Thoracic aorta (tissue), 2 donors: Measurements from ENCODE around the gene TCP11. TPM values are rescaled to one million over a fixed set of nuclear protein-coding genes. Genes with fewer than 3 reads are reported as not detected.

Experiments used
- ATAC-seq: fragments of 150-250 bp; one replicate; pipeline ENCODE4 v1.8.0; 2017; ENCODE audit warnings: low read depth; ENCODE audit not compliant: insufficient number of reproducible peaks, low FRiP score
- DNase-seq: peaks from one replicate; pipeline ENCODE4 v3.0.0-alpha.2; 2020; ENCODE audit warnings: low spot score
- H3K27ac ChIP-seq, 2 donors: fragments of 200-600 bp; sonication (generic); 1 replicate in 1 of 2; 2 replicates in 1 of 2; pipeline ENCODE4 v1.5.1; 2016; ENCODE audit warnings: mild to moderate bottlenecking in 2 of 2, moderate library complexity in 2 of 2
- H3K27me3 ChIP-seq: fragments of 200-600 bp; sonication (generic); replicated peaks from 2 replicates; pipeline ENCODE4 v1.6.0; 2016; ENCODE audit warnings: mild to moderate bottlenecking; ENCODE audit not compliant: insufficient read depth
- H3K36me3 ChIP-seq: fragments of 200-600 bp; sonication (generic); one replicate; pipeline ENCODE4 v1.5.1; 2016
- H3K4me1 ChIP-seq, 2 donors: fragments of 200-600 bp; sonication (generic); 1 replicate in 1 of 2; 2 replicates in 1 of 2; pipeline versions ENCODE4 v1.5.1 to v1.6.0; 2016; ENCODE audit warnings: low read depth in 2 of 2, mild to moderate bottlenecking in 1 of 2; ENCODE audit not compliant: control insufficient read depth in 1 of 2
- H3K4me3 ChIP-seq: fragments of 200-600 bp; sonication (generic); 2 replicates; pipeline ENCODE4 v1.5.1; 2016; ENCODE audit warnings: mild to moderate bottlenecking
- H3K9me3 ChIP-seq: fragments of 200-600 bp; sonication (generic); 2 replicates; pipeline ENCODE4 v1.5.1; 2016
- CTCF ChIP-seq: fragments of 200-600 bp; sonication (generic); IDR thresholded peaks from one replicate; pipeline ENCODE4 v1.5.1; 2019; ENCODE audit warnings: antibody characterized with exemption
- total RNA-seq, 2 donors: library from RNA; depleted of rRNA; stranded (reverse); fragments of >200 nt; gene quantifications; one replicate each; pipeline versions ENCODE4 v1.1.0 to v1.2.3, GENCODE V29; 2016

TCP11 gene
- total RNA-seq, 2 donors from 2014 or later = not detected

DNA sequence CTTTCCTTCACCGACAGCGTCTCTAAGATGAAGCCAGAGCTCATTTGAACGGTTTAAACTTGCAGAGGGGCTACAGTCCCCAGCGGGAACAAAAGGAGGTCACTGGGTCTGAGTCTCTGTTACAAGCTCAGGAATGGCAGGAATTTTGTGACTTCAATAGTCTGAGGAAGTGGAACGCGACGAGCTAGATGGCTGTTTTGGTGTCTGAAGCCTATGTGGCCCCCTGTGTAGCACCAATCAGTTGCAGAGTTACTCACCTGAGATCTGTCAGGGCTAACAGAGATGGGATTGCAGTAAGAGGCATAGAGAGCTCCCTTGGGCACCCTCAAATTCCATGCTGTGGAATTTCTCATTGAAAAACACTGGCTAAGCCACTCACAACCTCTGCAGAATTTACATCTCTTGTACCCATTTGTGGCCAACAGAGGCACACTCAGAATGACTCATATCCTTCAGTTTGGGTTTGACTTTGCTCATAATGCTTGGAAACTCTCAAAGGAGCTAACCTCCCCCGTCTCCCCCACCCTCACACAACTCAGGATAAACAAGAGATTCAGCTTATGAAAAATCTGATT lies 7.1 kb upstream of the TCP11 start:
- DNase-seq (no peak), ATAC-seq (no peak)
- Histone ChIP-seq H3K27me3 (no peaks in the 10 kb centered on the region), H3K36me3 (no peaks in the 10 kb centered on the region), H3K9me3 (no peaks in the 10 kb centered on the region), H3K27ac (peak overlapping the region; percentile 6 to 21), H3K4me1 (peaks cover 10 to 41% of the 10 kb centered on the region in 2 donors), H3K4me3 (peak overlapping the region; percentile 15)
- TF ChIP-seq CTCF = no peak

DNA sequence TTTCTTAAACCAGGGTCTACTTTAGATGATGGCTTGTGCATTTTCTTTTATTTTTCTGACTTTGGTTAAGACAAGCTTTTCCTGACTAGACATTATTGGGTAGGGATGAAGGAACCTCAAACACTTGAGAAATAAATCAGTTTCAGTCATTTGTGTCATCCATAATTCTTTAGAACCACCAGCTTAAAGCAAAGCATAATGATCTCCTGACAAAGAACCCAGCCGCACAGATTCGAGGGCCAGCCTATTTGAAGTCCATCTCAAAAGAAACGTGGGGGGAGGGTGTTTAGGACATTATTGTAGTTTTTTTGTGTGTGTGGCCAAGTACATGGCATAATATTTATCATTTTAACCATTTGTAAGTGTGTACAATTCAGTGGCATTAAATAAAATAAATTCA lies 6.3 kb upstream of the TCP11 start:
- ATAC-seq = no peak
- no peaks in the 10 kb centered on the region for H3K9me3 ChIP-seq
- no peak overlapping the region for H3K4me3 ChIP-seq
- H3K27me3 ChIP-seq = no peaks in the 10 kb centered on the region
- H3K27ac ChIP-seq = peak overlapping the region in 1 of 2 donors; percentile 21
- TF ChIP-seq CTCF = no peak
- no peaks in the 10 kb centered on the region for H3K36me3 ChIP-seq
- H3K4me1 ChIP-seq = peaks cover 10 to 41% of the 10 kb centered on the region in 2 donors
- DNase-seq = no peak

- no peaks in the 10 kb centered on the region for H3K9me3 ChIP-seq
- TF ChIP-seq CTCF = no peak
- no peak for ATAC-seq
- H3K4me1 ChIP-seq = peaks cover 7 to 38% of the 10 kb centered on the region in 2 donors
- H3K36me3 ChIP-seq = no peaks in the 10 kb centered on the region
- no peak overlapping the region for H3K27ac ChIP-seq
- H3K27me3 ChIP-seq = no peaks in the 10 kb centered on the region
- DNase-seq = no peak
- H3K4me3 ChIP-seq = no peak overlapping the region
Observed at GRCh38 chr6:35147026-35147425, 5.9 kb upstream of the TCP11 start.

GRCh38 chr6:35146453-35146852 lies 5.3 kb upstream of the TCP11 start:
- peak; percentile 70 for TF ChIP-seq CTCF
- Histone ChIP-seq H3K36me3 (no peaks in the 10 kb centered on the region), H3K27me3 (no peaks in the 10 kb centered on the region), H3K9me3 (no peaks in the 10 kb centered on the region), H3K27ac (no peak overlapping the region), H3K4me3 (no peak overlapping the region), H3K4me1 (peaks cover 4 to 32% of the 10 kb centered on the region in 2 donors)
- no peak for DNase-seq
- ATAC-seq = peak; percentile 74

DNA sequence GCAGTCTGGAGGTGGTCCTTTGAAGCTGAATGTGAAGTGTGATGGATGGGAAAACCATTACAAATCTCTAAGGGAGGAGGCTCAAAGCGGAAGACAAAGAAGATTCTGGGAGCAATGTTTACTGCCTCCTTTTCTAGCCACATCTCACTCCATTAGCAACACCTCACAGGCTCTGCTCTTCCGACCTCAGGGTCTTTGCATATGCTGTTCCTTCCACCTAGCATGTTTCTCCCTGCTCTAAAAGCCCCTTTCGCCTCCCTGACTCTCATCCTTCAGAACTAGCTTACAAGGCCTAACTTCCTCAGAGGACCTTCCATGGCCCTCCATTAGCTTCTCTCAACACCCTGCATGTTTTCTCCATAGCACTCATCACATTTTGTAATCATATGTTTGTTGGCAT lies 4.6 kb upstream of the TCP11 start:
- DNase-seq (no peak), ATAC-seq (no peak)
- H3K36me3 ChIP-seq = no peaks in the 10 kb centered on the region
- H3K27me3 ChIP-seq = no peaks in the 10 kb centered on the region
- no peak for TF ChIP-seq CTCF
- no peak overlapping the region for H3K4me3 ChIP-seq
- peaks cover 4 to 29% of the 10 kb centered on the region in 2 donors for H3K4me1 ChIP-seq
- H3K9me3 ChIP-seq = no peaks in the 10 kb centered on the region
- H3K27ac ChIP-seq = no peak overlapping the region
